Thyroid gland (tissue), 4 donors: ENCODE results near the gene CAPZB.

ENCODE experiments used
- POLR2A ChIP-seq, 2 donors: fragments of 450-650 bp; IDR thresholded peaks; one replicate each; pipeline ENCODE4 v1.6.1; 2017; ENCODE audit warnings: antibody characterized with exemption in 2 of 2, mild to moderate bottlenecking in 2 of 2, moderate library complexity in 1 of 2
- TF ChIP-seq, protein P1 (sequence below), 6 experiments: fragments of 200-600 bp in 3 of 6; fragments of 450-650 bp in 3 of 6; sonication (generic) in 3 of 6; IDR thresholded peaks; one replicate each; pipeline ENCODE4 v1.5.1; 2016 to 2019; ENCODE audit warnings: antibody characterized with exemption in 6 of 6, mild to moderate bottlenecking in 2 of 6, inconsistent platforms in 1 of 6, moderate library complexity in 1 of 6

DNA sequence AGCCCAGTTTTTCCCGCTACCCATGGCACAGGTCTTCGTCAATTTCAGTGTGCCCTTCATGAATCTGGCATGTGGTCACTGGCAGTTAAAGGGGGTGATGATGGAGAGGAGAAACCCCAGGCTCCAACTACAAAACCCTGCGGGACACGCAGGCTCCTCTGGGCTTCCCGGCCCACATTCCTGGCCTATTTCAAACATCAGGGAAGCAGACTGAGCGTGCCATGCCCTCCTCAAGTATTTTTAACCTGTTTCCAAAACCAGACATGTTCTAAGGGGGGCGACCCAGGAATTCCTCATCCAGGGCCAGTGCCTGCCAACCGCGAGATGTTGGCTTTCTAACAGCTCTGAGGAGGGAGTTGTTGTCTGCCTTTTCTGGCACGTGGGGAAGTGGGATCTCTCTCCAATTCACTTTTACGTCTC is 85.1 kb downstream of the CAPZB start:
- TF ChIP-seq, protein P1, sequence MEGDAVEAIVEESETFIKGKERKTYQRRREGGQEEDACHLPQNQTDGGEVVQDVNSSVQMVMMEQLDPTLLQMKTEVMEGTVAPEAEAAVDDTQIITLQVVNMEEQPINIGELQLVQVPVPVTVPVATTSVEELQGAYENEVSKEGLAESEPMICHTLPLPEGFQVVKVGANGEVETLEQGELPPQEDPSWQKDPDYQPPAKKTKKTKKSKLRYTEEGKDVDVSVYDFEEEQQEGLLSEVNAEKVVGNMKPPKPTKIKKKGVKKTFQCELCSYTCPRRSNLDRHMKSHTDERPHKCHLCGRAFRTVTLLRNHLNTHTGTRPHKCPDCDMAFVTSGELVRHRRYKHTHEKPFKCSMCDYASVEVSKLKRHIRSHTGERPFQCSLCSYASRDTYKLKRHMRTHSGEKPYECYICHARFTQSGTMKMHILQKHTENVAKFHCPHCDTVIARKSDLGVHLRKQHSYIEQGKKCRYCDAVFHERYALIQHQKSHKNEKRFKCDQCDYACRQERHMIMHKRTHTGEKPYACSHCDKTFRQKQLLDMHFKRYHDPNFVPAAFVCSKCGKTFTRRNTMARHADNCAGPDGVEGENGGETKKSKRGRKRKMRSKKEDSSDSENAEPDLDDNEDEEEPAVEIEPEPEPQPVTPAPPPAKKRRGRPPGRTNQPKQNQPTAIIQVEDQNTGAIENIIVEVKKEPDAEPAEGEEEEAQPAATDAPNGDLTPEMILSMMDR (IDR thresholded peaks at IDR 0.05), result no peak
- TF ChIP-seq POLR2A (IDR thresholded peaks at IDR 0.05), result no peak
